ENCODE results near the gene STK32C. TPM values are rescaled to one million over a fixed set of nuclear protein-coding genes. Genes with fewer than 3 reads are reported as not detected.
"Not testable (repeated sequence)": the region's sequence is repeated elsewhere in the genome, so short reads cannot be mapped to it uniquely, and the experiment has no call there.

STK32C gene
- total RNA-seq, 1 experiment from 2014 or later: 28.3 TPM

- no peak for DNase-seq (ENCODE audit: low spot score)
- in situ Hi-C loops (cut with HindIII; ENCODE audit: low sequenced_read_pairs): no loop called here
Measured at GRCh38 chr10:132305654-132306342, 2.0 kb downstream of the STK32C start.

- in situ Hi-C loops (cut with HindIII; ENCODE audit: low sequenced_read_pairs): no loop called here
- DNase-seq (ENCODE audit: low spot score): no peak
Measured at GRCh38 chr10:132304756-132305509, 2.8 kb downstream of the STK32C start.

GRCh38 chr10:132303361-132304115, 4.2 kb downstream of the STK32C start:
- no peak for DNase-seq (ENCODE audit: low spot score)
- in situ Hi-C loops (cut with HindIII; ENCODE audit: low sequenced_read_pairs): no loop called here

GRCh38 chr10:132302421-132303310, 5.1 kb downstream of the STK32C start:
- no peak for DNase-seq (ENCODE audit: low spot score)
- in situ Hi-C loops (cut with HindIII; ENCODE audit: low sequenced_read_pairs): no loop called here

GRCh38 chr10:132301371-132302330, 6.1 kb downstream of the STK32C start:
- DNase-seq (ENCODE audit: low spot score): no peak
- in situ Hi-C loops (cut with HindIII; ENCODE audit: low sequenced_read_pairs): no loop called here

- no peak for DNase-seq (ENCODE audit: low spot score)
Measured at GRCh38 chr10:132300582-132300981, 7.2 kb downstream of the STK32C start.

GRCh38 chr10:132299371-132300336, 8.1 kb downstream of the STK32C start:
- in situ Hi-C loops (cut with HindIII; ENCODE audit: low sequenced_read_pairs): no loop called here
- no peak for DNase-seq (ENCODE audit: low spot score)

More at GRCh38 chr10:132300582-132300981, 7.2 kb downstream of the STK32C start:
- in situ Hi-C loops (cut with HindIII; ENCODE audit: low sequenced_read_pairs): no loop called here

GRCh38 chr10:132298038-132298881, 9.5 kb downstream of the STK32C start:
- DNase-seq (ENCODE audit: low spot score): no peak
- in situ Hi-C loops (cut with HindIII; ENCODE audit: low sequenced_read_pairs): no loop called here

GRCh38 chr10:132297526-132297925, 10.2 kb downstream of the STK32C start:
- in situ Hi-C loops (cut with HindIII; ENCODE audit: low sequenced_read_pairs): no loop called here
- no peak for DNase-seq (ENCODE audit: low spot score)

GRCh38 chr10:132296666-132297443, 10.9 kb downstream of the STK32C start:
- no peak for DNase-seq (ENCODE audit: low spot score)
- in situ Hi-C loops (cut with HindIII; ENCODE audit: low sequenced_read_pairs): no loop called here

- DNase-seq (ENCODE audit: low spot score); in situ Hi-C loops (cut with HindIII; ENCODE audit: low sequenced_read_pairs): not testable (repeated sequence)
Measured at GRCh38 chr10:132295481-132295880, 12.3 kb downstream of the STK32C start.

- no peak for DNase-seq (ENCODE audit: low spot score)
- in situ Hi-C loops (cut with HindIII; ENCODE audit: low sequenced_read_pairs): no loop called here
Measured at GRCh38 chr10:132294561-132295318, 13.0 kb downstream of the STK32C start.

- no peak for DNase-seq (ENCODE audit: low spot score)
- in situ Hi-C loops (cut with HindIII; ENCODE audit: low sequenced_read_pairs): no loop called here
Measured at GRCh38 chr10:132293813-132294520, 13.8 kb downstream of the STK32C start.

- in situ Hi-C loops (cut with HindIII; ENCODE audit: low sequenced_read_pairs): no loop called here
- DNase-seq (ENCODE audit: low spot score): peak; percentile 76
Measured at GRCh38 chr10:132293201-132293812, 14.4 kb downstream of the STK32C start.

All from G401 (cell line).